ENCODE results near the gene SLC22A9.

- TF ChIP-seq EZH2phosphoT487 (IDR thresholded peaks at IDR 0.05; ENCODE audit: borderline replicate concordance, low read depth), result no peak
- no peak for TF ChIP-seq FOXM1 (IDR thresholded peaks at IDR 0.05; ENCODE audit: low read depth)
- no peak for TF ChIP-seq CTCF (IDR thresholded peaks at IDR 0.05)
- TF ChIP-seq POLR2AphosphoS5 (IDR thresholded peaks at IDR 0.05; ENCODE audit: low read depth, low read length), result no peak
- TF ChIP-seq PBX3 (IDR thresholded peaks at IDR 0.05), result no peak
- no peak for TF ChIP-seq FOXJ3 (CRISPR knock-in tag; IDR thresholded peaks at IDR 0.05)
- no peak for TF ChIP-seq EP300 (IDR thresholded peaks at IDR 0.05; ENCODE audit: borderline replicate concordance in 1 of 2, low read depth in 1 of 2, low read length in 1 of 2)
- no peak for TF ChIP-seq MXI1 (IDR thresholded peaks at IDR 0.05; ENCODE audit: low read depth, low read length)
- no peak for TF ChIP-seq IRF3 (IDR thresholded peaks at IDR 0.05; ENCODE audit: low read depth, low read length)
- TF ChIP-seq JUND (IDR thresholded peaks at IDR 0.05), result no peak
- TF ChIP-seq USF2 (IDR thresholded peaks at IDR 0.05; ENCODE audit: borderline replicate concordance, low read depth, low read length), result no peak
- TF ChIP-seq NFIC (IDR thresholded peaks at IDR 0.05; ENCODE audit: borderline replicate concordance), result no peak
- TF ChIP-seq GATA2 (CRISPR knock-in tag; IDR thresholded peaks at IDR 0.05), result no peak
- no peak for TF ChIP-seq MAX (IDR thresholded peaks at IDR 0.05; ENCODE audit: low read depth)
Measured at GRCh38 chr11:63380130-63380529, 10.5 kb downstream of the SLC22A9 start.

All from SK-N-SH (cell line).